SK-N-SH (cell line): ENCODE results near the gene TIGD7. TPM values are rescaled to one million over a fixed set of nuclear protein-coding genes. Genes with fewer than 3 reads are reported as not detected.

Source experiments
- CTCF ChIA-PET: fragments of 300-600, 350-600 bp; formaldehyde crosslinking; extraction: SDS; loops from one replicate; lab custom pipeline; 2021; lab: Yijun Ruan, JAX
- POLR2A ChIA-PET: fragments of 350-600 bp; sonication (Branson Sonifier 250); formaldehyde crosslinking; extraction: SDS; loops from one replicate; lab custom pipeline; 2020; ENCODE audit warnings: antibody characterized with exemption, inconsistent platforms; lab: Yijun Ruan, JAX
- DNase-seq: peaks from one replicate; pipeline ENCODE4 v3.0.0; 2012
- H2AFZ ChIP-seq: fragments of 200-600 bp; sonication (generic); 2 replicates; pipeline ENCODE4 v1.8.1; 2016; ENCODE audit warnings: antibody characterized with exemption, mild to moderate bottlenecking, low read depth
- H3F3A ChIP-seq: fragments of 200-600 bp; sonication (generic); replicated peaks from 2 replicates; pipeline ENCODE3; 2016; ENCODE audit warnings: antibody characterized with exemption, mild to moderate bottlenecking; ENCODE audit not compliant: insufficient read depth
- H3K27ac ChIP-seq, 2 experiments: fragments of 200-500 bp in 1 of 2; fragments of 200-600 bp in 1 of 2; sonication (Bioruptor generic) in 1 of 2; sonication (generic), shearing (Covaris generic) in 1 of 2; 2 replicates each; pipeline versions ENCODE4 v1.5.1 to v1.6.1; 2014 to 2016; ENCODE audit warnings: low read depth in 2 of 2, inconsistent platforms in 1 of 2, low read length in 1 of 2, mild to moderate bottlenecking in 1 of 2, mixed read lengths in 1 of 2
- H3K27me3 ChIP-seq: fragments of 200-600 bp; sonication (generic), shearing (Covaris generic); 2 replicates; pipeline ENCODE4 v1.6.1; 2016; ENCODE audit warnings: mixed run types; ENCODE audit not compliant: insufficient read depth
- H3K36me3 ChIP-seq, 2 experiments: fragments of 200-500 bp in 1 of 2; fragments of 200-600 bp in 1 of 2; sonication (Bioruptor generic) in 1 of 2; sonication (generic) in 1 of 2; replicated peaks in 1 of 2; 2 replicates each; pipeline versions ENCODE3 to v1.5.1; 2014 to 2016; ENCODE audit warnings: low read length in 1 of 2, mild to moderate bottlenecking in 1 of 2; ENCODE audit not compliant: insufficient read depth in 2 of 2, control insufficient read depth in 1 of 2
- H3K4me1 ChIP-seq, 2 experiments: fragments of 200-500 bp in 1 of 2; fragments of 200-600 bp in 1 of 2; sonication (Bioruptor generic) in 1 of 2; sonication (generic), shearing (Covaris generic) in 1 of 2; 2 replicates each; pipeline versions ENCODE4 v1.5.1 to v1.6.1; 2014 to 2016; ENCODE audit warnings: low read depth in 1 of 2, low read length in 1 of 2, mixed run types in 1 of 2; ENCODE audit not compliant: insufficient read depth in 2 of 2, control insufficient read depth in 1 of 2
- H3K4me2 ChIP-seq: fragments of 200-600 bp; sonication (generic), shearing (Covaris generic); 2 replicates; pipeline ENCODE4 v1.6.1; 2017; ENCODE audit warnings: mixed run types
- H3K4me3 ChIP-seq, 2 experiments: fragments of 200-500 bp in 1 of 2; fragments of 200-600 bp in 1 of 2; sonication (Bioruptor generic) in 1 of 2; sonication (generic), shearing (Covaris generic) in 1 of 2; 2 replicates each; pipeline versions ENCODE4 v1.5.1 to v1.8.1; 2014 to 2016; ENCODE audit warnings: low read depth in 2 of 2, inconsistent platforms in 1 of 2, low read length in 1 of 2, mild to moderate bottlenecking in 1 of 2, mixed read lengths in 1 of 2, moderate library complexity in 1 of 2
- H3K79me2 ChIP-seq: fragments of 200-600 bp; sonication (generic); 2 replicates; pipeline ENCODE4 v1.8.1; 2017; ENCODE audit warnings: mild to moderate bottlenecking; ENCODE audit not compliant: insufficient read depth
- H3K9ac ChIP-seq: fragments of 200-600 bp; sonication (generic); 2 replicates; pipeline ENCODE4 v1.6.1; 2017; ENCODE audit warnings: mixed run types
- H3K9me2 ChIP-seq: fragments of 200-600 bp; sonication (generic); 2 replicates; pipeline ENCODE4 v1.6.1; 2017; ENCODE audit warnings: mixed run types
- H3K9me3 ChIP-seq: fragments of 200-600 bp; sonication (generic); 2 replicates; pipeline ENCODE4 v1.6.1; 2017; ENCODE audit warnings: mixed run types, mild to moderate bottlenecking, moderate library complexity
- H4K20me1 ChIP-seq: fragments of 200-600 bp; sonication (generic); 2 replicates; pipeline ENCODE4 v1.6.1; 2017; ENCODE audit warnings: mild to moderate bottlenecking, mixed run types; ENCODE audit not compliant: insufficient read depth
- CHD2 ChIP-seq: fragments of 150-350 bp; IDR thresholded peaks from 2 replicates; pipeline ENCODE4 v1.6.1; 2018; ENCODE audit warnings: low read length; ENCODE audit not compliant: partially characterized antibody
- CTCF ChIP-seq: fragments of 200-600 bp; sonication (generic); IDR thresholded peaks from 2 replicates; pipeline ENCODE4 v1.6.1; 2017; ENCODE audit warnings: antibody characterized with exemption, mild to moderate bottlenecking, moderate library complexity
- ELF1 ChIP-seq: IDR thresholded peaks from 2 replicates; pipeline ENCODE4 v1.4.0; 2012
- EP300 ChIP-seq, 2 experiments: IDR thresholded peaks; 2 replicates each; pipeline versions ENCODE4 v1.4.0 to v1.6.1; 2012; ENCODE audit warnings: borderline replicate concordance in 1 of 2, low read depth in 1 of 2, low read length in 1 of 2
- FOSL2 ChIP-seq: IDR thresholded peaks from 2 replicates; pipeline ENCODE4 v1.4.0; 2012; ENCODE audit warnings: low read depth, mild to moderate bottlenecking, moderate library complexity, borderline replicate concordance
- FOXJ3 ChIP-seq: sonication (generic); formaldehyde crosslinking; IDR thresholded peaks from 2 replicates; pipeline ENCODE4 v1.5.1; 2020; ENCODE audit warnings: mild to moderate bottlenecking, missing genetic modification reagents
- GABPA ChIP-seq: IDR thresholded peaks from 2 replicates; pipeline ENCODE4 v1.4.0; 2012; ENCODE audit warnings: low read depth, mild to moderate bottlenecking
- MEF2A ChIP-seq: IDR thresholded peaks from 2 replicates; pipeline ENCODE4 v1.4.0; 2012; ENCODE audit warnings: low read depth, borderline replicate concordance
- NFIC ChIP-seq: IDR thresholded peaks from 2 replicates; pipeline ENCODE4 v1.4.0; 2012; ENCODE audit warnings: borderline replicate concordance
- NRF1 ChIP-seq: IDR thresholded peaks from 2 replicates; pipeline ENCODE4 v1.6.1; 2012; ENCODE audit warnings: low read depth, mild to moderate bottlenecking, low read length
- PBX3 ChIP-seq: IDR thresholded peaks from 2 replicates; pipeline ENCODE4; 2012
- POLR2AphosphoS5 ChIP-seq: IDR thresholded peaks from 2 replicates; pipeline ENCODE4 v1.6.1; 2012; ENCODE audit warnings: low read depth, low read length
- RCOR1 ChIP-seq: fragments of 150-350 bp; IDR thresholded peaks from 2 replicates; pipeline ENCODE4 v1.6.1; 2017; ENCODE audit warnings: antibody characterized with exemption, low read length
- RFX5 ChIP-seq: IDR thresholded peaks from 2 replicates; pipeline ENCODE4 v1.6.1; 2012; ENCODE audit warnings: mild to moderate bottlenecking, improper control_type of control experiment, low read length
- SIN3A ChIP-seq: IDR thresholded peaks from 2 replicates; pipeline ENCODE4 v1.6.1; 2012; ENCODE audit warnings: low read depth, mild to moderate bottlenecking, low read length, moderate library complexity, borderline replicate concordance
- TAF1 ChIP-seq: IDR thresholded peaks from 2 replicates; pipeline ENCODE4 v1.6.1; 2012; ENCODE audit warnings: low read depth, mild to moderate bottlenecking, low read length, moderate library complexity, borderline replicate concordance
- TCF12 ChIP-seq: IDR thresholded peaks from 2 replicates; pipeline ENCODE4 v1.4.0; 2012
- TEAD4 ChIP-seq: IDR thresholded peaks from 2 replicates; pipeline ENCODE4 v1.4.0; 2012; ENCODE audit warnings: mild to moderate bottlenecking, borderline replicate concordance; ENCODE audit not compliant: insufficient read depth
- USF1 ChIP-seq: IDR thresholded peaks from 2 replicates; pipeline ENCODE4 v1.4.0; 2012; ENCODE audit warnings: low read depth, borderline replicate concordance
- USF2 ChIP-seq: fragments of 150-350 bp; IDR thresholded peaks from 2 replicates; pipeline ENCODE4 v1.6.1; 2017; ENCODE audit warnings: antibody characterized with exemption, low read length, low read depth, borderline replicate concordance
- YY1 ChIP-seq: IDR thresholded peaks from 2 replicates; pipeline ENCODE4 v1.4.0; 2012; ENCODE audit warnings: low read depth, mild to moderate bottlenecking
- ZBTB33 ChIP-seq: IDR thresholded peaks from 2 replicates; pipeline ENCODE4 v1.4.0; 2012; ENCODE audit warnings: low read depth, borderline replicate concordance
- WGBS: methylation state at CpG from one replicate; pipeline ENCODE4 v1.1.6; 2017; ENCODE audit warnings: low lambda C conversion rate; 5-methylcytosine and 5-hydroxymethylcytosine counted together
- polyA plus RNA-seq, 3 experiments: library from polyadenylated mRNA; depleted of rRNA; stranded (reverse); fragments of >200 nt; gene quantifications; 2 replicates each; pipeline ENCODE4 v1.2.3, GENCODE V29; 2012

The TIGD7 gene
- 1.2 and 2.3 TPM in 2 replicates for polyA plus RNA-seq (2012; rRNA removed)
- 2.0 and 2.3 TPM in 2 replicates for polyA plus RNA-seq (2012; cell fraction: cytosol; rRNA removed)
- 1.2 and 2.5 TPM in 2 replicates for polyA plus RNA-seq (2012; cell fraction: nucleus; rRNA removed)

GRCh38 chr16:3305109-3306068 is at the start of gene TIGD7, which contains the start of gene ZNF75A:
Gene TIGD7 (minus strand): TSS chr16:3305430. CDS start chr16:3300614, 4,816 bp downstream.
Gene ZNF75A (plus strand): TSS chr16:3305497. CDS start chr16:3308429, 2,932 bp downstream.
- peak within 1 kb of the TSS; percentile 54 to 68 for H3K27ac ChIP-seq
- peaks cover 4% of the 10 kb centered on the region; the same call in 1 of the 2 replicates for H3K79me2 ChIP-seq
- no peaks in the 10 kb centered on the region for H3K27me3 ChIP-seq
- peak within 1 kb of the TSS; percentile 59 to 69 for H3K4me3 ChIP-seq
- no peaks in the 10 kb centered on the region for H3F3A ChIP-seq
- WGBS, result 9% methylated on average over 35 of the region's 103 CpGs
- peaks cover 14 to 56% of the 10 kb centered on the region in 2 experiments for H3K36me3 ChIP-seq
- CTCF ChIA-PET, result interaction anchor here (1.0 kb wide), 1 partner anchor 9 kb away, joined by 3 read pairs; no protein-coding TSS in a partner anchor
- peak; percentile 90 for DNase-seq
- H3K9me3 ChIP-seq, result peaks cover 14% of the 10 kb centered on the region; the same call in 1 of the 2 replicates
- H4K20me1 ChIP-seq, result no peaks in the 10 kb centered on the region
- peak within 1 kb of the TSS; percentile 89 for H2AFZ ChIP-seq
- H3K4me2 ChIP-seq, result peak within 1 kb of the TSS; percentile 75
- peak within 1 kb of the TSS; percentile 66 for H3K9ac ChIP-seq
- POLR2A ChIA-PET, result interaction anchor here (0.7 to 1.3 kb wide), 3 partner anchors 23 to 138 kb away, joined by 3 to 4 read pairs (median 4); partner anchors contain the start of genes NAA60 and ZNF597
- no peaks in the 10 kb centered on the region for H3K9me2 ChIP-seq
- H3K4me1 ChIP-seq, result no peaks in the 10 kb centered on the region; a peak in 1 of 4 replicates
- TF ChIP-seq USF1 (0 out of 2 replicates have a peak, but pooled peaks have one; percentile 13), NRF1 (no peak), RCOR1 (no peak), ELF1 (peak; percentile 50; the same call in 1 of the 2 replicates), CTCF (peak; percentile 14; the same call in 1 of the 2 replicates), EP300 (IDR thresholded peaks at IDR 0.05; ENCODE audit: borderline replicate concordance in 1 of 2, low read depth in 1 of 2, low read length in 1 of 2) (no peak), ZBTB33 (no peak), PBX3 (no peak), YY1 (peak; percentile 93), POLR2AphosphoS5 (peak; percentile 89), GABPA (peak; percentile 87), CHD2 (peak; percentile 37), FOSL2 (no peak), NFIC (no peak), TCF12 (no peak; the same call in 1 of the 2 replicates), USF2 (no peak), FOXJ3 (CRISPR knock-in tag) (no peak), SIN3A (no peak), TEAD4 (no peak), TAF1 (peak; percentile 45; the same call in 1 of the 2 replicates), RFX5 (no peak), MEF2A (no peak)
